Measurements from ENCODE around the gene DUOXA2. TPM values are rescaled to one million over a fixed set of nuclear protein-coding genes. Genes with fewer than 3 reads are reported as not detected.
"Not testable (repeated sequence)": the region's sequence is repeated elsewhere in the genome, so short reads cannot be mapped to it uniquely, and the experiment has no call there.

Gene DUOXA2
- total RNA-seq, 6 donors from 2014 or later, result 0.13 TPM; not detected in 5

GRCh38 chr15:45131510-45131909 is 17.4 kb downstream of the DUOXA2 start:
- ATAC-seq (ENCODE audit: low FRiP score in 2 of 2) (peak in 1 of 2 donors; percentile 5), DNase-seq (peak in 1 of 2 donors; percentile 67)
- H3K4me3 ChIP-seq, result peak overlapping the region in 3 of 4 donors; percentile 53 to 58 (median 55)
- H3K27me3 ChIP-seq, result peaks cover 0 to 29% (median 11%) of the 10 kb centered on the region in 4 donors
- no peaks in the 10 kb centered on the region for H3K9me3 ChIP-seq
- WGBS, 2 donors, result 75 to 80% methylated on average over 3 of the region's 3 CpGs
- H3K27ac ChIP-seq, result peak overlapping the region; percentile 65 to 91 (median 82)
- peaks cover 10 to 55% (median 26%) of the 10 kb centered on the region in 4 donors for H3K4me1 ChIP-seq
- H3K36me3 ChIP-seq, result no peaks in the 10 kb centered on the region
- TF ChIP-seq CTCF (IDR thresholded peaks at IDR 0.05) (no peak), POLR2A (IDR thresholded peaks at IDR 0.05) (peak in 1 of 4 donors; percentile 71), POLR2AphosphoS5 (IDR thresholded peaks at IDR 0.05) (peak; percentile 23 to 55), EP300 (IDR thresholded peaks at IDR 0.05) (peak in 2 of 4 donors; percentile 34 to 85)

GRCh38 chr15:45132844-45133560 is 18.9 kb downstream of the DUOXA2 start:
- Histone ChIP-seq H3K27me3 (peaks cover 0 to 29% (median 11%) of the 10 kb centered on the region in 4 donors), H3K4me3 (peak overlapping the region in 1 of 4 donors; percentile 58), H3K4me1 (peaks cover 10 to 55% (median 27%) of the 10 kb centered on the region in 4 donors), H3K36me3 (no peaks in the 10 kb centered on the region), H3K27ac (peak overlapping the region in 2 of 4 donors; percentile 40 to 91), H3K9me3 (no peaks in the 10 kb centered on the region)
- DNase-seq, result no peak
- no peak for TF ChIP-seq POLR2A (IDR thresholded peaks at IDR 0.05)
- no peak for TF ChIP-seq POLR2AphosphoS5 (IDR thresholded peaks at IDR 0.05)
- no peak for TF ChIP-seq CTCF (IDR thresholded peaks at IDR 0.05)
- TF ChIP-seq EP300 (IDR thresholded peaks at IDR 0.05), result no peak
- no peak for ATAC-seq (ENCODE audit: low FRiP score in 2 of 2)
- WGBS, 2 donors, result 62 to 71% methylated on average over 3 of the region's 3 CpGs

- peak overlapping the region in 1 of 4 donors; percentile 34 for H3K4me3 ChIP-seq
- 59 to 66% methylated on average over 5 of the region's 5 CpGs for WGBS, 2 donors
- H3K36me3 ChIP-seq, result no peaks in the 10 kb centered on the region
- H3K4me1 ChIP-seq, result peaks cover 10 to 51% (median 30%) of the 10 kb centered on the region in 4 donors
- peak overlapping the region in 2 of 4 donors; percentile 60 to 91 for H3K27ac ChIP-seq
- no peaks in the 10 kb centered on the region for H3K9me3 ChIP-seq
- peaks cover 0 to 29% (median 11%) of the 10 kb centered on the region in 4 donors for H3K27me3 ChIP-seq
- DNase-seq (peak in 1 of 2 donors; percentile 71), ATAC-seq (ENCODE audit: low FRiP score in 2 of 2) (no peak)
- no peak for TF ChIP-seq POLR2A (IDR thresholded peaks at IDR 0.05)
Measured at GRCh38 chr15:45133561-45133920, 19.4 kb downstream of the DUOXA2 start.

GRCh38 chr15:45134046-45134445 is 19.9 kb downstream of the DUOXA2 start:
- Histone ChIP-seq H3K27ac (peak overlapping the region in 2 of 4 donors; percentile 60 to 91), H3K4me3 (peak overlapping the region in 2 of 4 donors; percentile 6 to 34), H3K27me3 (peaks cover 0 to 24% (median 11%) of the 10 kb centered on the region in 4 donors), H3K9me3 (no peaks in the 10 kb centered on the region), H3K4me1 (peaks cover 10 to 51% (median 32%) of the 10 kb centered on the region in 4 donors), H3K36me3 (no peaks in the 10 kb centered on the region)
- no peak for TF ChIP-seq POLR2AphosphoS5 (IDR thresholded peaks at IDR 0.05)
- no peak for TF ChIP-seq CTCF (IDR thresholded peaks at IDR 0.05)
- TF ChIP-seq EP300 (IDR thresholded peaks at IDR 0.05), result no peak
- no peak for TF ChIP-seq POLR2A (IDR thresholded peaks at IDR 0.05)
- DNase-seq, result peak in 1 of 2 donors; percentile 32
- no peak for ATAC-seq (ENCODE audit: low FRiP score in 2 of 2)
- 89% methylated on average over 6 to 7 of the region's 7 CpGs for WGBS, 2 donors

GRCh38 chr15:45134682-45135604 is 20.8 kb downstream of the DUOXA2 start:
- WGBS, 2 donors, result 11 to 21% methylated on average over 3 to 22 of the region's 57 CpGs
- Histone ChIP-seq H3K4me1 (peaks cover 7 to 45% (median 31%) of the 10 kb centered on the region in 4 donors), H3K27ac (peak overlapping the region in 3 of 4 donors; percentile 18 to 91 (median 60)), H3K27me3 (peaks cover 0 to 16% (median 7%) of the 10 kb centered on the region in 4 donors), H3K4me3 (peak overlapping the region in 2 of 4 donors; percentile 20 to 34), H3K36me3 (no peaks in the 10 kb centered on the region), H3K9me3 (no peaks in the 10 kb centered on the region)
- DNase-seq (peak; percentile 56 to 86), ATAC-seq (ENCODE audit: low FRiP score in 2 of 2) (peak in 1 of 2 donors; percentile 39)
- TF ChIP-seq CTCF (IDR thresholded peaks at IDR 0.05) (no peak), POLR2AphosphoS5 (IDR thresholded peaks at IDR 0.05) (no peak), EP300 (IDR thresholded peaks at IDR 0.05) (no peak), POLR2A (IDR thresholded peaks at IDR 0.05) (peak in 1 of 4 donors; percentile 33)

- not testable (repeated sequence) for H3K9me3 ChIP-seq; ATAC-seq (ENCODE audit: low FRiP score in 2 of 2); DNase-seq; H3K36me3 ChIP-seq; H3K4me3 ChIP-seq
- 27 to 32% methylated on average over 9 to 12 of the region's 37 CpGs for WGBS, 2 donors
- peaks cover 0 to 13% (median 6%) of the 10 kb centered on the region in 4 donors for H3K27me3 ChIP-seq
- H3K4me1 ChIP-seq, result peaks cover 7 to 54% (median 31%) of the 10 kb centered on the region in 4 donors
- H3K27ac ChIP-seq, result peak overlapping the region in 2 of 4 donors; percentile 31 to 64
Measured at GRCh38 chr15:45135705-45136377, 21.7 kb downstream of the DUOXA2 start.

Data from upper lobe of left lung (tissue), 6 donors.